HG03045 (cell line): Measurements from ENCODE around the gene PRG3.
"Not testable (repeated sequence)": the region's sequence is repeated elsewhere in the genome, so short reads cannot be mapped to it uniquely, and the experiment has no call there.

Experiments used
- ATAC-seq: cut with Tn5 transposase; IDR thresholded peaks from one replicate; pipeline ENCODE4 v1.9.1; 2021; ENCODE audit warnings: mild to moderate bottlenecking, moderate library complexity; ENCODE audit not compliant: unreplicated experiment

Gene PRG3

DNA sequence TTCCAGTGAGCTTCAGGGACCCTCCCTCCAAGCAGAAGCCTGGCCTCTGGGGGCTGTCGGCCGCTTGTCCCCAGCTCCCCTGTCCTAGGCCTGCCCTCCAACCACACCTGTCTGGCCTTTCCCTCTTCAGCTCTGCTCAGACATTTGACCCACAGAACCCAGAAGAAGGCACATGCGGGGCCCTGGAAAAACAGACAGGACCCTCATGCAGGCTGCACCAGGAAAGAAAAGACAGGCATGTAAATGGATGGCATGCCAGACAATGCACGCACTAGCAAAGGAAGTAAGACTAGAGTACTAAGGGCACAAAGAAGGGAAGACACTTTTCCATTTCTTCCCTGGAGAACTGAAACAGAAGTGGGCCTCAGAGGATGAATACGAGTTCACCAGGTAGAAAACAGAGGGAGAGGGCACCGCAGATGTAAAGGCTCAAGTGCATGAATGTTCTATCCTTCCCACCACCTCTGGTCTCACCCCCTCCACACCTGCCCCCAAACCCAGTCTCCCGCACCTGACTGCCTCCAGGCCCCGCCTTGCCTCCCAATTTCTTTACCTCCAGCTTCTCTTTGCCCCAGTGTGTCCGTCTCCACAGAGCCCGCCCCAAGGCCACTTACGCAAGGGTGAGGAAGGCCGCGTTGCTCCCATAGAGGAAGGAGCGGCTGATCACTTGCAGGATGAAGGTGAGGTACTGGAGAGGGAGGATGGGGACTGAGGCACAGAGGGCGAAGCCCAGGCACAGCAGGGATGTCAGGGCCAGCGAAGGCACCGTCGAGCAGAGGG is 28.6 kb upstream of the PRG3 start:
- ATAC-seq: no peak

GRCh38 chr11:57408771-57409170 is 27.8 kb upstream of the PRG3 start:
- no peak for ATAC-seq

DNA sequence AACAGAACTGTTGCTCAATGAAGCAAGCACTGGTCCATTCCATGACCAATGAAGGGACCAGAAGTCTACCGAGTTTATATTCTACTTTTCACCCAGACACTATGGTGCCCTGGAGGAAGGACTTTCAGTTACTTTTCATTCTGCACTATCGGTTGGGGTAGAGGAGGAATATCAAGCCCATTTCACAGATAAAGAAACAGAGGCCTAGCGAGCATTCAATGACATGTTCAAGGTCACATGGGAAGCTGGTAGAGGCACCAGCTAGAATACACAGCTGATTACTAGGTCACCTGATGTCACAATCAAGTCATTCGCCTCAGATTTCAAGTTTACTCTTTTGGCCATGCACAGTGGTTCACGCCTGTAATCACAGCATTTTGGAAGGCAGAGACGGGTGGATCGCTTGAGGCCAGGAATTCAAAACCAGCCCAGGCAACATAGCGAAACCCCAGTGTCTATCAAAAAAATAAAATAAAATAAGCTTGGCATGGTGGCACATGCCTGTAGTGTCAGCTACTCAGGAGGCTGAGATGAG is 27.1 kb upstream of the PRG3 start:
- no peak for ATAC-seq

DNA sequence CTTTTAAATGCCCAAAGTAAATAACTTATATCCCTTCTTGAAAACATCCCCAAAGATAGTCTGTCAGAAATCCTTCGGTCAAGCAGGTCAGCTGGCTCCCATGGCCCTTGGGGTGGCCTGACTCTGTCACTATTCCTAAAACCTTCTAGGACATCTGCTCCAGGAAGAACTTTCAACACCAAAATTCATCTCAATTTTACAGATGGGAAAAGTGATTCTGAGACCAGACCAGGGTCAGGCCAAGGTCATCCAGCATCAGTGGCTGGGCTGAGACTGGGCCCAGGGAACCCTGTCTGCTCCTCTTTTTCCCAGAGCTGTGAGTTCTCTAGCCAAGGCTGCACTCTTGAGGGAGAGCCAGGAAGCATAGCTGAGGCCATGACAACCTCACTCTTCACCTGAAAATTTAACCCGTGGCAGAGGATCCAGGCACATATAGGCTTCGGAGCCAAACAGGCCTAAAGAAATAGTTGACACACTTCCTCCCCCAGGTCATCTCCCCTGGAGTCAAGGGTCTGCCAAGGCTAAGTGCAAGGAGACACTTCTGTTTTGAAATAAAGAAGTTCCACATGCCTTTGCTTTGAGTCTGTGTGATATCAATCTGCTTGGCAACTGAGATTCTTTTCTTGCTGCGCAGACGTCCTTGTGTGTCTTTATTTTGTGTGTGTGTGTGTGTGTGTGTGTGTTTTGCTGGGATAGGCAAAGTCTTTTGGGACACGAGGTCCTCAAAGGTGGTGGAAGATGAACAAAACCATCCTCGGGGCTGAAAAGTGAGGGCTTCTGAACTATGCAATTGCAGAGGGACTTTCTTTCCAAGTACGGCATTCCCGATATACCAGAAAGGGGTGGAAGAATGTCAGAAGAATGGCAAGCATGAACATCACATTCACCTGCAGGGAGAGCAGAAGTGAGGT is 26.3 kb upstream of the PRG3 start:
- no peak for ATAC-seq

DNA sequence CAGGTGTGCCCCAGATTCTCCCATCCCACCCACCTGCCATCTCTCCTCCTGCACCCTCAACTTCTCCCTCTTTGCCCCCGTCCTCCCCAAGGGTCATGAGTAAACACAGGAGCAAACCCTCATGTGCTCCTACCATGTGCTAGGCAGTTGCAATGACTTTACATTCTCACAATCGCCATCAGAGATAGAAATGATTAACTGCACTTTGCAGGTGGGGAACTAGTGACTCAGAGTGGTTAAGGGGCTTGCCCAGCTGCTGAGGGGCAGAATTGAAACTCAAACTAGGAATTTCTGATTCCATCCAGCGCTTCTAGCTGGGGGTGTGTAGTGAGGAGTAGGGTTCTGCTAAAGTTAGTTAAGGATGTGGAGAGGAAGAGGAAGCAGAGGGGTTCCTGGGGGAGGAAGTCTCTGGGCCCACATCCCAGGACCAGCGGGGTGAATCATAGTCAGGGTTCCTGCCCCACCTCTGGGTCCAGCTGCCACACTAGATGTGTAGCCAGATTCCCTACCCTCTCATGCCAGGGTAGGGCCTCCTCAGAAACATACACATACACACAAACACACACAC is 25.5 kb upstream of the PRG3 start:
- peak; percentile 84 for ATAC-seq

GRCh38 chr11:57405271-57405860 is 24.4 kb upstream of the PRG3 start:
- ATAC-seq: no peak

- ATAC-seq: no peak
These were observed 22.8 kb upstream of the PRG3 start for GRCh38 chr11:57403802-57404147.

GRCh38 chr11:57403003-57403801 is 22.3 kb upstream of the PRG3 start:
- ATAC-seq: not testable (repeated sequence)

DNA sequence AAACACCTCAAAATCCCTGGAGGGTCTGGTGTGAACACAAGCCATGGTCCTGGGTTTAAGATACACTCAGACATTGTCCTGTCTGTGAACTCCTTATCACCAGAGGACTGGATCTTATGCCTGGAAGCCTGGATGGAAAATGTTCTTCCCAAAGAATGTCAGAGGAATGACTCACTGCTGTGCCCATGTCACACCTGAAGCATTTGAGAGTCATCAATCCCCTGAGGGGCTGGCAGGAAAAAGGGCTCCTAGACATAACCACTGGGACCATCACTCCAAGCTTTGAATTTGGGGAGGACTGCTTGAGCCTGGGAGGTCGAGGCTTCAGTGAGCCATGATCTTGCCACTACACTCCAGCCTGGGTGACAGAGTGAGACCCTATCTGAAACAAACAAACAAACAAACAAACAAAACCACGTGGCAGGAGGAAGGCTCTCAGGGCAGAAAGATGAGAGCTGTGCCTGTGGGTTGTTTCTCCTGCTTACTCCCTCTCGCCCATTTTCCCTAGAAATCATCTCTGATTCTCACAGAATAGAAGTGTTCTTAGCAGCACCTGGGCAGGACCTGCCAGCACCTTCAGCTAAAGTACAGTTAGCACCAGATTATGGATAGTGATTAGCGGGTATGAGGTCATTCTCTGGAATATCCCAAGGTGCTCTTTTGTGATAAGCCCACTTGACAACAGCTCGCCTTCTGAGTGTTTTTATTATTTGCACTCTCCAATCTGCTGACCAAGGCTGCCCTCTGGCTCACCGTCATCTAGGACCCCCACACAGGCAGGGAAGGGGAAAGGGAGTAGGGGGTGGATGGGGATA is 21.4 kb upstream of the PRG3 start:
- no peak for ATAC-seq

GRCh38 chr11:57399972-57400578 is 19.1 kb upstream of the PRG3 start:
- ATAC-seq: no peak

DNA sequence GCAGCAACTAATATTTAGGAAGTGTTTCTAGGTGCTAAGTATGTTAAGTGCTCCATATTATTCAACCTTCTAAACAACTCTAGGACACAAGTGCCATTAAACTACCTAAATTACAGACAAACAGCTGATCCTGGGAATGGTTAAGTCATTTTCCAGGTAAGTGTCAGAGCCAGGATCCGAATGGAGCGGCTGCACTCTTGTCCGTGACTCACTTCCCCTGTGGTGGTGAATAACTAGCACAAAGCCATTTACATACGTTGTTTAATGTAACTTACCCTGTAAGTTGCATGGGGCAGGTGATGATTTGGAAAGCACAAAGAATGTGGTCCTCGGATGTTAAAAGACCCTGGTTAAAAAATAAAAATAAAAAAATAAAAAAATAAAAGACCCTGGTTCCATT is 18.3 kb upstream of the PRG3 start:
- ATAC-seq: no peak

DNA sequence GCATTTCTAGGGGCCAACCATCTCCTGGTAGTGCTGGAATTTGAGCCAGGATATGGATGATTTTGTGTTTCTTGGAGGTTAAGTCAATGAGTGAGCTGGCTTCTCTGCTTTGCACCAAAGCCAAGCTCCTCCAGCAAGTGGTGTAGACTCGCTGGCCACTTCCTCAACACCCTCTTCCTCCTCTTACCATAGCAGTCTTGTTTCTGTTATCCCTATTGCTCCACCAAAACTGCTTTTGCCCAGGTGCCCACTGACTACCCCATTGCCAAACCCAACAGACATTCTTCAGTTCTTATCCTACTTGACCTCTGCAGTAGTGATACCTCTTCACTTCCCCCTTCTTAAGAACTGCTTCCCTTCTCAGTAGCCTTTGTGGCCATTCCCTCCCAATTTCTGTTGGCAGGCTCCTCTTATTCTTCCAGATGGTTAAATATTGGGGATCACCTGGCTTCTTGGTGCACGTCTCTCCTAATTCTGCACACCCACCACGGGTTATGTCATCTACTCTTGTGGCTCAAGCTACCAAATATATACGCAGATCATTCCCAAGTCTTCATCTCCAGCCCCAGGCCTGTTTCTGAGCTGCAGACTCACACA is 16.5 kb upstream of the PRG3 start:
- no peak for ATAC-seq

DNA sequence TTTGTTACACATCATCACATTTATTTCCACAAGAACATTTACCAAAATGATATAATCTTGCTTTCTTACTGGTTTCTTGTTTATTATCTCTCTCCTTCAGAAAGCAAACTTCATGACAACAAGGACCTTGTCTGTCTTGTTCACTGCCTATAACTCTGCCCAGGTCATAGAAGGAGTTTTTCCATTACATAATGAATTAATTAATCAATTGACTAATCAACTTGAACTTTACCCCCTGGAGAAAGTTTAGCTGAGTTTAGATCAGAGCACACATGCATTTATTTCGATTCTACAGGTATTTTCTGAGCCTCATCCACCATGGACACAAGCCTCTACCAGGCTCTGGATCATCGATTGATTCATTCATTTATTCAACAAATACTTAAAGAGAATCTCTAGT is 15.8 kb upstream of the PRG3 start:
- ATAC-seq: no peak

DNA sequence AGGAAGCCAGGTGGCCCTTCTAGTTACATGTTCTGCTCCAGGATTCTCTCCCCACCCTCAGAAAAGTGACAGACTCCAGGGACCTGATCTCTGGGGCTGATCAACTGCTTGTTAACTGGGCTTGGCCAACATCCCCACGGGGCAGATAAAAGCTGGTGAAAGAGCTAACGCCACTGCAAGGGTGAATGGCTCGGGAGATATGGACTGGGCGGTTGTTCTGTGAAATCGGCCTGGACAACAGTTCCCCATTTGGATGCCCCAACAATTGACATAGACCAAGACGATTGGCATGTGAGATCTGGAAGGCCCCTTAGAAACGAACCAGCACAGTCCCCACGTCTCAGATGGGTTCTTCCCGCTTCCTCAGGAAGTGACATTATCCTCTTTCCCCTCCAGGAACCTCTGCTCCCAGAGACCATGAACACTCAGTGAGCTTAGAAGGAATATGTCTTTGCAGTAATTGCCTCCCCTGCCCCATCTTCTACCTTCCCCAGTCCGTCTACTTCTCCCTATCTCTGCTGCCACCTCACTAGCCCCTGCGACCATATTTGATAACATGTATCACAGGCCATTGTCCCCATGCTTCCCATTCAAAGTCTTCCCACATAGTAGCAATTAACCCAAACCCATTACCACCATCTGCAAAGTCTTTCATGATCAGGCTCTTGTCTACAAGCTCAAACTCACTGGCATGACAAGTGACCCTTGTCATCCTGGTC is 15.1 kb upstream of the PRG3 start:
- ATAC-seq: no peak

DNA sequence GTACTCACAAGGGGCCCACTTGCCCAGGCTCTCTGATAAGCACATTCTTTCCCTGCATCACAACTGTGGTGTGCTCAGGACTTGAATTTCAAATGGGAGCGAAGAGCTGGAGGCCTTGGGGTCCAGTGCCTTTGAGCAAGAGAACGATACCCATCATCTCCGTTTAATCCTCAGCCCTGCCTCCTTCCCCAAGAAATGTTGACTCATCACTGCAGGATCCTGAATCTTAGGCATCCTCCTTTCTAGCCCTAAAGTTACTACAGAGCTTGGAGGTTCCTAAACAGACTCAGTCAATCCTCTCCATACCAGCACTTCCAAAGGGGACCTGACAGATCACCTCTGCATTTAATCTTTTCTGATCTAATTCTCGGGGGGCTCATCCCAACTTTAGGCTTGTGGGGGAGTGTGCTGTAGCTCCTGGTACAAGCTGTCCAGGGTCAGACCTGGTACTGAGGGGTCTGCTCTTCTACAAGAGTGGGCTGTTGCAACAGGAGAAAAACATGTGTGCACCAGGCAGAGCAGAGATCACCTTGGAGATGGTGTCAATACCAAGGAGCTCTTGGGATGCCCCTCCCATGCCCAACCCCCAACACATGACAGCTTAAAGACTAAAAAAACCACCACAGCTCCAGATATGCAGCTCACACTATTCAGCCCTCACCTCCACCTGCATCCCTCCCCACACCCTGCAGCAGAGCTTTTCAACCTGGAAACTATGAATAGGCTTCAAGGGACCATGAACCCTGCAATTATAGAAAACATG is 13.4 kb upstream of the PRG3 start:
- ATAC-seq: no peak

GRCh38 chr11:57392763-57393105 is 11.8 kb upstream of the PRG3 start:
- ATAC-seq: no peak

DNA sequence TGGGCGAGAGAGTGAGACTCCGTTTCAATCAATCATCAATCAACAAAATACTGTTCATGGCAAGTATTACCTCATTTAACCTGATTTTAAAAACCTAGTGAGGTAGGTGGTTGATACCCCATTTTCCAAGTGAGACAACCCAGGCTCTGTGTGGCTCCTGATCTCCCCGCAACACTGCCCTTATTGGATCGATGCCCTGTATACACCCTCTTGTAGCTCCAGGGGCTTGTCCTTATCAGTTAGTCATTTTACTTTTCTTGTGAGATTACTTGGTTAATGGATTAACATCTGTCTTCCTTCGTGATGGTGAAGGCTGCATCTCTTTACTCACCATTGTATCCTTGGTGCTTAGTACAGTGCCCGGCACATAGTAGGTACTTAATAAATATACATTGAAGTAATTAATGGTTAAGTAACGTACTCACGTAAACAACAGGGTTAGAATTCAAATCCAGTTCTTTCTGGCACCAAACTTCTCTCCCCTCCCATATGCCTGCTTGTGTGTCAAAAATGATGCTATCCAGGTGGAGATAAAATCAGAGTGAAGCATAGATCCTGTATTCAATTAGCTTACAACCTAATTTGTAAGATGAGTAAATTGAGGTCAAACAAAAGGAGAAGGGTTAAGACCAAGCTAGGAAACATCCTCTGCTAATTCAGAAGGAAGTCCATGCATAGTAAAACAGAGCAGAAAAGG is 11.3 kb upstream of the PRG3 start:
- ATAC-seq: no peak
